ENCODE data around the gene ATP6V1C2.

- TF ChIP-seq, protein P1, sequence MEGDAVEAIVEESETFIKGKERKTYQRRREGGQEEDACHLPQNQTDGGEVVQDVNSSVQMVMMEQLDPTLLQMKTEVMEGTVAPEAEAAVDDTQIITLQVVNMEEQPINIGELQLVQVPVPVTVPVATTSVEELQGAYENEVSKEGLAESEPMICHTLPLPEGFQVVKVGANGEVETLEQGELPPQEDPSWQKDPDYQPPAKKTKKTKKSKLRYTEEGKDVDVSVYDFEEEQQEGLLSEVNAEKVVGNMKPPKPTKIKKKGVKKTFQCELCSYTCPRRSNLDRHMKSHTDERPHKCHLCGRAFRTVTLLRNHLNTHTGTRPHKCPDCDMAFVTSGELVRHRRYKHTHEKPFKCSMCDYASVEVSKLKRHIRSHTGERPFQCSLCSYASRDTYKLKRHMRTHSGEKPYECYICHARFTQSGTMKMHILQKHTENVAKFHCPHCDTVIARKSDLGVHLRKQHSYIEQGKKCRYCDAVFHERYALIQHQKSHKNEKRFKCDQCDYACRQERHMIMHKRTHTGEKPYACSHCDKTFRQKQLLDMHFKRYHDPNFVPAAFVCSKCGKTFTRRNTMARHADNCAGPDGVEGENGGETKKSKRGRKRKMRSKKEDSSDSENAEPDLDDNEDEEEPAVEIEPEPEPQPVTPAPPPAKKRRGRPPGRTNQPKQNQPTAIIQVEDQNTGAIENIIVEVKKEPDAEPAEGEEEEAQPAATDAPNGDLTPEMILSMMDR (IDR thresholded peaks at IDR 0.05), result no peak
- no peak for TF ChIP-seq POLR2A (IDR thresholded peaks at IDR 0.05)
Measured at GRCh38 chr2:10814142-10814541, 92.7 kb downstream of the ATP6V1C2 start.

All from body of pancreas (tissue), 4 donors.